Right lobe of liver (tissue), 4 donors: ENCODE data around the gene AARS2.

Experiments used
- CTCF ChIP-seq, 4 donors: fragments of 200-600 bp in 3 of 4; fragments of 450-650 bp in 1 of 4; IDR thresholded peaks; one replicate each; pipeline versions ENCODE4 v1.5.1 to v1.8.0; 2016 to 2022; ENCODE audit warnings: antibody characterized with exemption in 4 of 4, mild to moderate bottlenecking in 2 of 4
- POLR2A ChIP-seq: fragments of 450-650 bp; IDR thresholded peaks from one replicate; pipeline ENCODE4 v1.6.1; 2017; ENCODE audit warnings: antibody characterized with exemption, mild to moderate bottlenecking
- donor health status: DM: no; HTN: no; CAD: no.
- donor health status: DM: no; HTN: no; CAD: no.
- donor health status: DM: no; HTN: yes; CAD: no.

GRCh38 chr6:44332585-44332984 is 19.4 kb upstream of the AARS2 start:
- no peak for TF ChIP-seq CTCF (IDR thresholded peaks at IDR 0.05)
- TF ChIP-seq POLR2A = no peak
